Glutamatergic neuron (in vitro differentiated cells): ENCODE data around the gene GYPC. TPM values are rescaled to one million over a fixed set of nuclear protein-coding genes. Genes with fewer than 3 reads are reported as not detected.

ENCODE experiments used
- DNase-seq: peaks from one replicate; pipeline ENCODE4 v3.0.0; 2022
- H3K27ac Mint-ChIP-seq: one replicate; pipeline ENCODE4 v1.8.0; 2020; ENCODE audit warnings: mild to moderate bottlenecking, mixed read lengths, inconsistent platforms; ENCODE audit not compliant: unreplicated experiment
- H3K27me3 Mint-ChIP-seq: one replicate; pipeline ENCODE4 v1.8.0; 2020; ENCODE audit warnings: mild to moderate bottlenecking, moderate library complexity, mixed read lengths, inconsistent platforms; ENCODE audit not compliant: unreplicated experiment
- H3K36me3 Mint-ChIP-seq: one replicate; pipeline ENCODE4 v1.8.0; 2020; ENCODE audit warnings: mild to moderate bottlenecking, mixed read lengths, inconsistent platforms; ENCODE audit not compliant: unreplicated experiment
- H3K4me1 Mint-ChIP-seq: one replicate; pipeline ENCODE4 v1.8.0; 2020; ENCODE audit warnings: mild to moderate bottlenecking, low read depth, mixed read lengths, inconsistent platforms; ENCODE audit not compliant: unreplicated experiment
- H3K4me3 Mint-ChIP-seq: one replicate; pipeline ENCODE4 v1.8.0; 2020; ENCODE audit warnings: mild to moderate bottlenecking, mixed read lengths, inconsistent platforms; ENCODE audit not compliant: unreplicated experiment
- H3K9me3 Mint-ChIP-seq: one replicate; pipeline ENCODE4 v1.8.0; 2020; ENCODE audit warnings: mild to moderate bottlenecking, moderate library complexity, mixed read lengths, inconsistent platforms; ENCODE audit not compliant: unreplicated experiment
- total RNA-seq: library from RNA; stranded (reverse); fragmentation: NEBNext Ultra II Directional; extraction: Animal tissue kit (Norgen Biotek cat#: 25700); gene quantifications from one replicate; pipeline ENCODE4 v1.2.1, GENCODE V29; 2021; ENCODE audit not compliant: unreplicated experiment
- TF ChIP-seq, protein P1 (sequence below): fragments of 200-600 bp; sonication (generic); IDR thresholded peaks from one replicate; pipeline ENCODE4 v1.5.0; 2021; ENCODE audit not compliant: partially characterized antibody, unreplicated experiment

Gene GYPC
- total RNA-seq, 1 donor from 2014 or later: 2.0 TPM

GRCh38 chr2:126658905-126659561, 3.1 kb downstream of the GYPC start:
- H3K9me3 Mint-ChIP-seq: peaks cover 8% of the 10 kb centered on the region

DNA sequence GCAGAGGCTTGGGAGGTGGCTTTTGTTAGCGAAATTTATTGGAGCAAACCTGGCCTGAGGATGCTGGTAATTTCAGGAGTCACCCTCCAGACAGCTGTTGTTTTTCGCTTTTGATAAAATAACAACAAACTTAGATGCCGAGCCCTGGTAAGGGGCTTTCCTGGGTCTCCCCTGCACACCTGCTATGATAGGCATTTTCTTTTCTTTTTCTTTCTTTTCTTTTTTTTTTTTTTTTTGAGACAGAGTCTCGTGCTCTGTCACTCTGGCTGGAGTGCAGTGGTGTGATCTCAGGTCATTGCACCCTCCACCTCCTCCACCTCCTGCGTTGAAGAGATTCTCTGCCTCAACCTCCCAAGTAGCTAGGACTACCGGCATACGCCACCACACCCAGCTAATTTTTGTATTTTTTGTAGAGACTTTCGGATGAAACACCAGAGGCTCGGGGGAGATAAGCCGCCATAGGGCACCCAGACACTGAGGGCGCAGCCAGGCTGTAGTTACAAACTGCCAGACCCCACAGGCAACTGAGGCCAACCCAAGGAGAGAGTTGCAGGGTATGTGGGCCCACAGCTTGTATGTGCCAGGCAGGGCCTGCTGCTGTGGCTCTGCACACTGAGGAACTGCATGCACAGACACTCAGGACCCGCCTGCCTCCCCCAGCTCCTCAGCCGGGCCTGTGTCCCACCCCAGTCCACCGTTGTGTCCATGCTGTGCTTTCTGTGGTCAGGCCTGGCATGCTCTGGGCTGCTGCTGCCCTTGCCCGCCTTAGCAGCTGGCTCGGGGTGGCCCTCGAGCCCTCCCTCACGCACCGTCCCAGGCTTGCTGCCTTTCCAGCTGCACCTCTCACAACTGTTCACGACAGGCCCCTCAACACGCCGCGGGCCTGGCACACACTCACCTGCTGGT, 3.9 kb downstream of the GYPC start:
- H3K36me3 Mint-ChIP-seq: no peaks in the 10 kb centered on the region
- TF ChIP-seq, protein P1, sequence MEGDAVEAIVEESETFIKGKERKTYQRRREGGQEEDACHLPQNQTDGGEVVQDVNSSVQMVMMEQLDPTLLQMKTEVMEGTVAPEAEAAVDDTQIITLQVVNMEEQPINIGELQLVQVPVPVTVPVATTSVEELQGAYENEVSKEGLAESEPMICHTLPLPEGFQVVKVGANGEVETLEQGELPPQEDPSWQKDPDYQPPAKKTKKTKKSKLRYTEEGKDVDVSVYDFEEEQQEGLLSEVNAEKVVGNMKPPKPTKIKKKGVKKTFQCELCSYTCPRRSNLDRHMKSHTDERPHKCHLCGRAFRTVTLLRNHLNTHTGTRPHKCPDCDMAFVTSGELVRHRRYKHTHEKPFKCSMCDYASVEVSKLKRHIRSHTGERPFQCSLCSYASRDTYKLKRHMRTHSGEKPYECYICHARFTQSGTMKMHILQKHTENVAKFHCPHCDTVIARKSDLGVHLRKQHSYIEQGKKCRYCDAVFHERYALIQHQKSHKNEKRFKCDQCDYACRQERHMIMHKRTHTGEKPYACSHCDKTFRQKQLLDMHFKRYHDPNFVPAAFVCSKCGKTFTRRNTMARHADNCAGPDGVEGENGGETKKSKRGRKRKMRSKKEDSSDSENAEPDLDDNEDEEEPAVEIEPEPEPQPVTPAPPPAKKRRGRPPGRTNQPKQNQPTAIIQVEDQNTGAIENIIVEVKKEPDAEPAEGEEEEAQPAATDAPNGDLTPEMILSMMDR: no peak
- H3K4me1 Mint-ChIP-seq: peaks cover 9% of the 10 kb centered on the region
- H3K27me3 Mint-ChIP-seq: peaks cover 10% of the 10 kb centered on the region
- no peak overlapping the region for H3K4me3 Mint-ChIP-seq
- peaks cover 8% of the 10 kb centered on the region for H3K9me3 Mint-ChIP-seq
- H3K27ac Mint-ChIP-seq: no peak overlapping the region
- DNase-seq: no peak

More at GRCh38 chr2:126658905-126659561, 3.1 kb downstream of the GYPC start:
- Mint-ChIP-seq H3K4me1 (peaks cover 9% of the 10 kb centered on the region), H3K36me3 (no peaks in the 10 kb centered on the region), H3K27ac (no peak overlapping the region), H3K4me3 (no peak overlapping the region), H3K27me3 (peaks cover 10% of the 10 kb centered on the region)
- TF ChIP-seq, protein P1: no peak
- no peak for DNase-seq

- TF ChIP-seq, protein P1: no peak
- no peak for DNase-seq
- no peaks in the 10 kb centered on the region for H3K36me3 Mint-ChIP-seq
- H3K27ac Mint-ChIP-seq: no peak overlapping the region
- H3K4me3 Mint-ChIP-seq: no peak overlapping the region
- H3K4me1 Mint-ChIP-seq: peaks cover 7% of the 10 kb centered on the region
- peaks cover 8% of the 10 kb centered on the region for H3K9me3 Mint-ChIP-seq
- peaks cover 7% of the 10 kb centered on the region for H3K27me3 Mint-ChIP-seq
Observed at GRCh38 chr2:126660971-126661370, 5.0 kb downstream of the GYPC start.

GRCh38 chr2:126661702-126662500, 5.9 kb downstream of the GYPC start:
- H3K36me3 Mint-ChIP-seq: no peaks in the 10 kb centered on the region
- H3K4me1 Mint-ChIP-seq: peaks cover 5% of the 10 kb centered on the region
- DNase-seq: no peak
- no peak overlapping the region for H3K4me3 Mint-ChIP-seq
- TF ChIP-seq, protein P1: no peak
- peaks cover 3% of the 10 kb centered on the region for H3K9me3 Mint-ChIP-seq
- no peak overlapping the region for H3K27ac Mint-ChIP-seq
- peaks cover 5% of the 10 kb centered on the region for H3K27me3 Mint-ChIP-seq
